ENCODE measurements around the gene NCR2. TPM values are rescaled to one million over a fixed set of nuclear protein-coding genes. Genes with fewer than 3 reads are reported as not detected.

NCR2 gene
- polyA plus RNA-seq, 1 of the 3 experiments (the other 2 are of a cell fraction): not detected

DNA sequence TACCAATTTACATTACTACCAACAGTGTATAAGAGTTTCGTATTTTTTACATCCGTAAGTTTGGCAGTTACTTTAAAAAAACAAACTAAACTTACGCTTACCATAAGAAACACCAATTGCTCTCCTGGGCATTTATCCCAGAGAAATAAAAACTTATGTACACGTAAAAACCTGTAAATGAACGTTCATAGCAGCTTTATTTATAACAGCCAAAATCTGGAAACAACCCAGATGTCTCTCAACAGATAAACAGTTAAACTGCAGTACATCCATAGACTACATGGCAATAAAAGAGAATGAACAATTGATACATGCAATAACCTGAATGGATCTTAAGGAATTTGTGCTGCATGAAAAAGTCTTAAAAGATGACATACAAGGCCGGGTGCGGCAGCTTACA, 30.7 kb downstream of the NCR2 start (continued):
- TF ChIP-seq GABPA (IDR thresholded peaks at IDR 0.05; ENCODE audit: low read depth) (no peak), FOXJ3 (CRISPR knock-in tag; IDR thresholded peaks at IDR 0.05) (no peak), PBX3 (IDR thresholded peaks at IDR 0.05) (no peak), EP300 (IDR thresholded peaks at IDR 0.05; ENCODE audit: borderline replicate concordance in 1 of 2, low read depth in 1 of 2, low read length in 1 of 2) (no peak), SIN3A (IDR thresholded peaks at IDR 0.05; ENCODE audit: borderline replicate concordance, low read depth, low read length) (no peak), TEAD4 (IDR thresholded peaks at IDR 0.05; ENCODE audit: borderline replicate concordance, insufficient read depth) (no peak)

DNA sequence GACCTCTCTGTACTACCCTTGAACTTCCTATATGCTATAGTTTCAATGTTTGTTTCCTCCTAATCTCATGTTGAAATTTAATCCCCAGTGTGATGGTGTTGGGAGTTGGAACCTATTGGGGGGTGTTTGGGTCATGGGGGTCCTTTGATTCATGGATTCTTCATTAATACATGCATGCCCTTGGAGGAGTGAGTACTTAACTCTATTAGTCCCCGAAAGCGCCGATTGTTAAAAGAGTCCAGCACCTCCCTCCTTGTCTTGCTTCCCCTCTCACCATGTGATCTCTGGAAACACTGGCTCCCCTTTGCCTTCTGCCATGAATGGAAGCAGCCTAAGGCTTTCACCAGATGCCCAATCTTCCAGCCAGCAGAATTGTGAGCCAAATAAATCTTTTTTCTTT, 31.7 kb downstream of the NCR2 start:
- CTCF ChIA-PET: interaction anchor here (0.6 to 12.1 kb wide), 50 partner anchors 9 to 677 kb away, joined by 3 to 285 read pairs (median 10); partner anchors contain the start of genes NCR2, TFEB and TOMM6
- Histone ChIP-seq H3K27me3 (ENCODE audit: insufficient read depth) (peaks cover 49% of the 10 kb centered on the region), H3K9me3 (no peaks in the 10 kb centered on the region), H3K27ac (ENCODE audit: low read depth in 2 of 2, low read length in 1 of 2) (no peak overlapping the region), H2AFZ (ENCODE audit: low read depth) (no peak overlapping the region), H3K9ac (no peak overlapping the region), H3K4me3 (ENCODE audit: low read depth in 2 of 2, low read length in 1 of 2) (no peak overlapping the region), H3K4me2 (no peak overlapping the region), H4K20me1 (ENCODE audit: insufficient read depth) (no peaks in the 10 kb centered on the region), H3K9me2 (no peaks in the 10 kb centered on the region), H3F3A (replicated peaks; ENCODE audit: insufficient read depth) (no peaks in the 10 kb centered on the region), H3K36me3 (replicated peaks in 1 of 2; ENCODE audit: control insufficient read depth in 1 of 2, insufficient read depth in 2 of 2, low read length in 1 of 2) (no peaks in the 10 kb centered on the region), H3K4me1 (ENCODE audit: control insufficient read depth in 1 of 2, insufficient read depth in 2 of 2, low read depth in 1 of 2, low read length in 1 of 2) (peaks cover 0 to 1% of the 10 kb centered on the region in 2 experiments; a peak in 1 of 4 replicates), H3K79me2 (ENCODE audit: insufficient read depth) (no peaks in the 10 kb centered on the region)
- no peak for TF ChIP-seq PBX3 (IDR thresholded peaks at IDR 0.05)
- TF ChIP-seq RFX5 (IDR thresholded peaks at IDR 0.05; ENCODE audit: low read length): no peak
- no peak for TF ChIP-seq FOXM1 (IDR thresholded peaks at IDR 0.05; ENCODE audit: low read depth)
- POLR2A ChIA-PET: no interaction called here
- no peak for DNase-seq
- WGBS (ENCODE audit: low lambda C conversion rate): 10% methylated on average over 3 of the region's 3 CpGs

- Histone ChIP-seq H3K27ac (ENCODE audit: low read depth in 2 of 2, low read length in 1 of 2) (no peak overlapping the region), H3F3A (replicated peaks; ENCODE audit: insufficient read depth) (peaks cover 3% of the 10 kb centered on the region), H3K4me3 (ENCODE audit: low read depth in 2 of 2, low read length in 1 of 2) (no peak overlapping the region; a peak in 1 of 4 replicates), H3K4me1 (ENCODE audit: control insufficient read depth in 1 of 2, insufficient read depth in 2 of 2, low read depth in 1 of 2, low read length in 1 of 2) (peaks cover 0 to 2% of the 10 kb centered on the region in 2 experiments; a peak in 1 of 4 replicates), H4K20me1 (ENCODE audit: insufficient read depth) (no peaks in the 10 kb centered on the region), H3K9me3 (no peaks in the 10 kb centered on the region), H3K9ac (no peak overlapping the region), H3K36me3 (replicated peaks in 1 of 2; ENCODE audit: control insufficient read depth in 1 of 2, insufficient read depth in 2 of 2, low read length in 1 of 2) (no peaks in the 10 kb centered on the region), H3K79me2 (ENCODE audit: insufficient read depth) (no peaks in the 10 kb centered on the region), H2AFZ (ENCODE audit: low read depth) (no peak overlapping the region), H3K9me2 (no peaks in the 10 kb centered on the region), H3K27me3 (ENCODE audit: insufficient read depth) (peaks cover 56% of the 10 kb centered on the region), H3K4me2 (no peak overlapping the region)
- WGBS (ENCODE audit: low lambda C conversion rate): 0% methylated on average over 2 of the region's 2 CpGs
- CTCF ChIA-PET: interaction anchor here (0.6 to 12.1 kb wide), 91 partner anchors 9 to 1447 kb away, joined by 3 to 285 read pairs (median 6); partner anchors contain the start of genes NCR2, TFEB and TOMM6
- DNase-seq: peak; percentile 85
- POLR2A ChIA-PET: no interaction called here
- TF ChIP-seq RAD21 (IDR thresholded peaks at IDR 0.05; ENCODE audit: low read length) (peak; percentile 93), SMC3 (IDR thresholded peaks at IDR 0.05; ENCODE audit: low read depth, low read length) (peak; percentile 70), FOSL2 (IDR thresholded peaks at IDR 0.05; ENCODE audit: borderline replicate concordance, low read depth) (no peak)
- TF ChIP-seq, protein P1, sequence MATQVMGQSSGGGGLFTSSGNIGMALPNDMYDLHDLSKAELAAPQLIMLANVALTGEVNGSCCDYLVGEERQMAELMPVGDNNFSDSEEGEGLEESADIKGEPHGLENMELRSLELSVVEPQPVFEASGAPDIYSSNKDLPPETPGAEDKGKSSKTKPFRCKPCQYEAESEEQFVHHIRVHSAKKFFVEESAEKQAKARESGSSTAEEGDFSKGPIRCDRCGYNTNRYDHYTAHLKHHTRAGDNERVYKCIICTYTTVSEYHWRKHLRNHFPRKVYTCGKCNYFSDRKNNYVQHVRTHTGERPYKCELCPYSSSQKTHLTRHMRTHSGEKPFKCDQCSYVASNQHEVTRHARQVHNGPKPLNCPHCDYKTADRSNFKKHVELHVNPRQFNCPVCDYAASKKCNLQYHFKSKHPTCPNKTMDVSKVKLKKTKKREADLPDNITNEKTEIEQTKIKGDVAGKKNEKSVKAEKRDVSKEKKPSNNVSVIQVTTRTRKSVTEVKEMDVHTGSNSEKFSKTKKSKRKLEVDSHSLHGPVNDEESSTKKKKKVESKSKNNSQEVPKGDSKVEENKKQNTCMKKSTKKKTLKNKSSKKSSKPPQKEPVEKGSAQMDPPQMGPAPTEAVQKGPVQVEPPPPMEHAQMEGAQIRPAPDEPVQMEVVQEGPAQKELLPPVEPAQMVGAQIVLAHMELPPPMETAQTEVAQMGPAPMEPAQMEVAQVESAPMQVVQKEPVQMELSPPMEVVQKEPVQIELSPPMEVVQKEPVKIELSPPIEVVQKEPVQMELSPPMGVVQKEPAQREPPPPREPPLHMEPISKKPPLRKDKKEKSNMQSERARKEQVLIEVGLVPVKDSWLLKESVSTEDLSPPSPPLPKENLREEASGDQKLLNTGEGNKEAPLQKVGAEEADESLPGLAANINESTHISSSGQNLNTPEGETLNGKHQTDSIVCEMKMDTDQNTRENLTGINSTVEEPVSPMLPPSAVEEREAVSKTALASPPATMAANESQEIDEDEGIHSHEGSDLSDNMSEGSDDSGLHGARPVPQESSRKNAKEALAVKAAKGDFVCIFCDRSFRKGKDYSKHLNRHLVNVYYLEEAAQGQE (IDR thresholded peaks at IDR 0.05; ENCODE audit: low read depth, low read length): no peak
- TF ChIP-seq, protein P2, sequence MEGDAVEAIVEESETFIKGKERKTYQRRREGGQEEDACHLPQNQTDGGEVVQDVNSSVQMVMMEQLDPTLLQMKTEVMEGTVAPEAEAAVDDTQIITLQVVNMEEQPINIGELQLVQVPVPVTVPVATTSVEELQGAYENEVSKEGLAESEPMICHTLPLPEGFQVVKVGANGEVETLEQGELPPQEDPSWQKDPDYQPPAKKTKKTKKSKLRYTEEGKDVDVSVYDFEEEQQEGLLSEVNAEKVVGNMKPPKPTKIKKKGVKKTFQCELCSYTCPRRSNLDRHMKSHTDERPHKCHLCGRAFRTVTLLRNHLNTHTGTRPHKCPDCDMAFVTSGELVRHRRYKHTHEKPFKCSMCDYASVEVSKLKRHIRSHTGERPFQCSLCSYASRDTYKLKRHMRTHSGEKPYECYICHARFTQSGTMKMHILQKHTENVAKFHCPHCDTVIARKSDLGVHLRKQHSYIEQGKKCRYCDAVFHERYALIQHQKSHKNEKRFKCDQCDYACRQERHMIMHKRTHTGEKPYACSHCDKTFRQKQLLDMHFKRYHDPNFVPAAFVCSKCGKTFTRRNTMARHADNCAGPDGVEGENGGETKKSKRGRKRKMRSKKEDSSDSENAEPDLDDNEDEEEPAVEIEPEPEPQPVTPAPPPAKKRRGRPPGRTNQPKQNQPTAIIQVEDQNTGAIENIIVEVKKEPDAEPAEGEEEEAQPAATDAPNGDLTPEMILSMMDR (IDR thresholded peaks at IDR 0.05): peak; percentile 75
Measured at GRCh38 chr6:41367700-41368099, 32.3 kb downstream of the NCR2 start.

All from SK-N-SH (cell line).